Astrocyte (in vitro differentiated cells and primary cell): ENCODE results near the gene UGDH. TPM values are rescaled to one million over a fixed set of nuclear protein-coding genes. Genes with fewer than 3 reads are reported as not detected.

Source experiments
- DNase-seq: peaks from one replicate; pipeline ENCODE4 v3.0.0-alpha.2; 2010; ENCODE audit warnings: low read depth
- FAIRE-seq: peaks from 2 replicates; lab custom pipeline; 2011; peaks lifted over from hg19 to GRCh38; lab: Jason Lieb, UNC
- H2AFZ ChIP-seq: 2 replicates; pipeline ENCODE4 v1.6.0; 2012; ENCODE audit warnings: low read depth, low read length, inconsistent platforms
- H3K27ac ChIP-seq: 2 replicates; pipeline ENCODE4 v1.5.1; 2011; ENCODE audit warnings: low read depth, low read length, inconsistent platforms
- H3K27me3 ChIP-seq: 2 replicates; pipeline ENCODE4 v1.6.0; 2011; ENCODE audit warnings: low read length, inconsistent platforms; ENCODE audit not compliant: insufficient read depth
- H3K36me3 ChIP-seq: 2 replicates; pipeline ENCODE4 v1.5.1; 2011; ENCODE audit warnings: low read length, inconsistent platforms; ENCODE audit not compliant: insufficient read depth
- H3K4me1 ChIP-seq: 2 replicates; pipeline ENCODE4 v1.5.1; 2011; ENCODE audit warnings: low read length, inconsistent platforms; ENCODE audit not compliant: insufficient read depth
- H3K4me2 ChIP-seq: 2 replicates; pipeline ENCODE4 v1.6.0; 2012; ENCODE audit warnings: low read length, inconsistent platforms
- H3K4me3 ChIP-seq: 2 replicates; pipeline ENCODE4 v1.5.1; 2011; ENCODE audit warnings: low read depth, mild to moderate bottlenecking, low read length, inconsistent platforms; ENCODE audit not compliant: insufficient read depth
- H3K79me2 ChIP-seq: 2 replicates; pipeline ENCODE4 v1.6.0; 2012; ENCODE audit warnings: mild to moderate bottlenecking, low read length, inconsistent platforms; ENCODE audit not compliant: insufficient read depth
- H3K9ac ChIP-seq: 2 replicates; pipeline ENCODE4 v1.6.0; 2012; ENCODE audit warnings: mild to moderate bottlenecking, low read length, inconsistent platforms
- H3K9me3 ChIP-seq: 2 replicates; pipeline ENCODE4 v1.5.1; 2012; ENCODE audit warnings: low read depth, mild to moderate bottlenecking, low read length, inconsistent platforms; ENCODE audit not compliant: insufficient read depth
- H4K20me1 ChIP-seq: 2 replicates; pipeline ENCODE4 v1.6.0; 2012; ENCODE audit warnings: low read length, inconsistent platforms; ENCODE audit not compliant: insufficient read depth
- H3K27ac Mint-ChIP-seq: one replicate; pipeline ENCODE4 v1.8.0; 2021; ENCODE audit warnings: mild to moderate bottlenecking, mixed read lengths; ENCODE audit not compliant: unreplicated experiment
- H3K27me3 Mint-ChIP-seq: one replicate; pipeline ENCODE4 v1.8.0; 2021; ENCODE audit warnings: low read depth, mixed read lengths; ENCODE audit not compliant: unreplicated experiment
- H3K36me3 Mint-ChIP-seq: one replicate; pipeline ENCODE4 v1.8.0; 2021; ENCODE audit warnings: low read depth, mixed read lengths; ENCODE audit not compliant: unreplicated experiment
- H3K4me1 Mint-ChIP-seq: one replicate; pipeline ENCODE4 v1.8.0; 2021; ENCODE audit warnings: low read depth, mixed read lengths; ENCODE audit not compliant: unreplicated experiment
- H3K4me3 Mint-ChIP-seq: one replicate; pipeline ENCODE4 v1.8.0; 2021; ENCODE audit warnings: mild to moderate bottlenecking, moderate library complexity, mixed read lengths; ENCODE audit not compliant: unreplicated experiment
- H3K9me3 Mint-ChIP-seq: one replicate; pipeline ENCODE4 v1.8.0; 2021; ENCODE audit warnings: mild to moderate bottlenecking, mixed read lengths; ENCODE audit not compliant: unreplicated experiment
- EZH2 ChIP-seq: IDR thresholded peaks from 2 replicates; pipeline ENCODE4 v1.6.1; 2012; ENCODE audit warnings: mild to moderate bottlenecking, low read length, inconsistent platforms; ENCODE audit not compliant: insufficient read depth
- total RNA-seq: library from RNA; stranded (reverse); gene quantifications from 2 replicates; pipeline ENCODE4 v1.2.1, GENCODE V29; 2021
- TF ChIP-seq, protein P1 (sequence below): IDR thresholded peaks from 2 replicates; pipeline ENCODE4 v1.5.1; 2011; ENCODE audit warnings: low read depth, mild to moderate bottlenecking, inconsistent platforms, low read length, moderate library complexity; ENCODE audit not compliant: insufficient read depth

UGDH gene
- total RNA-seq, 1 donor from 2014 or later, result 114 TPM

DNA sequence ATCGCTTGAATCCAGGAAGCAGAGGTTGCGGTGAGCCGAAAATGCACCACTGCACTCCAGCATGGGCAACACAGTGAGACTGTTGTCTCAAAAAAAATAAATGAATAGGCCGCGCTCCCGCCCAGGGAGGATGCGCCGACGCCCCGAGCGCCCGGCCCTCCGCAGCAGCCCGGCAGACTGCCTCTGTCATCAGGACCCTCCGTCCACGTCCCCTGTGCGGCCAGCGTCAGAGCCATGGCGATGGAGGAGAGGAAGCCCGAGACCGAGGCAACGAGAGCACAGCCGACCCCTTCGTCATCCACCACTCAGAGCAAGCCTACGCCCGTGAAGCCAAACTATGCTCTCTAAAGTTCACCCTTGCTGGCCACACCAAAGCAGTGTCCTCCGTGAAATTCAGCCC is 47.0 kb downstream of the UGDH start:
- DNase-seq (no peak), FAIRE-seq (no peak)
- H3K4me3 Mint-ChIP-seq, result no peak overlapping the region
- H3K27me3 Mint-ChIP-seq, result no peaks in the 10 kb centered on the region
- H3K9me3 Mint-ChIP-seq, result peaks cover 10% of the 10 kb centered on the region
- Histone ChIP-seq H3K79me2 (no peaks in the 10 kb centered on the region), H3K27ac (no peak overlapping the region), H3K36me3 (no peaks in the 10 kb centered on the region), H3K27me3 (no peaks in the 10 kb centered on the region), H3K9me3 (peaks cover 3% of the 10 kb centered on the region), H3K4me2 (no peak overlapping the region), H4K20me1 (no peaks in the 10 kb centered on the region), H2AFZ (no peak overlapping the region), H3K9ac (no peak overlapping the region), H3K4me3 (no peak overlapping the region), H3K4me1 (no peaks in the 10 kb centered on the region)
- peaks cover 6% of the 10 kb centered on the region for H3K36me3 Mint-ChIP-seq
- H3K4me1 Mint-ChIP-seq, result no peaks in the 10 kb centered on the region
- no peak overlapping the region for H3K27ac Mint-ChIP-seq
- TF ChIP-seq, protein P1, sequence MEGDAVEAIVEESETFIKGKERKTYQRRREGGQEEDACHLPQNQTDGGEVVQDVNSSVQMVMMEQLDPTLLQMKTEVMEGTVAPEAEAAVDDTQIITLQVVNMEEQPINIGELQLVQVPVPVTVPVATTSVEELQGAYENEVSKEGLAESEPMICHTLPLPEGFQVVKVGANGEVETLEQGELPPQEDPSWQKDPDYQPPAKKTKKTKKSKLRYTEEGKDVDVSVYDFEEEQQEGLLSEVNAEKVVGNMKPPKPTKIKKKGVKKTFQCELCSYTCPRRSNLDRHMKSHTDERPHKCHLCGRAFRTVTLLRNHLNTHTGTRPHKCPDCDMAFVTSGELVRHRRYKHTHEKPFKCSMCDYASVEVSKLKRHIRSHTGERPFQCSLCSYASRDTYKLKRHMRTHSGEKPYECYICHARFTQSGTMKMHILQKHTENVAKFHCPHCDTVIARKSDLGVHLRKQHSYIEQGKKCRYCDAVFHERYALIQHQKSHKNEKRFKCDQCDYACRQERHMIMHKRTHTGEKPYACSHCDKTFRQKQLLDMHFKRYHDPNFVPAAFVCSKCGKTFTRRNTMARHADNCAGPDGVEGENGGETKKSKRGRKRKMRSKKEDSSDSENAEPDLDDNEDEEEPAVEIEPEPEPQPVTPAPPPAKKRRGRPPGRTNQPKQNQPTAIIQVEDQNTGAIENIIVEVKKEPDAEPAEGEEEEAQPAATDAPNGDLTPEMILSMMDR, result no peak
- TF ChIP-seq EZH2, result no peak

DNA sequence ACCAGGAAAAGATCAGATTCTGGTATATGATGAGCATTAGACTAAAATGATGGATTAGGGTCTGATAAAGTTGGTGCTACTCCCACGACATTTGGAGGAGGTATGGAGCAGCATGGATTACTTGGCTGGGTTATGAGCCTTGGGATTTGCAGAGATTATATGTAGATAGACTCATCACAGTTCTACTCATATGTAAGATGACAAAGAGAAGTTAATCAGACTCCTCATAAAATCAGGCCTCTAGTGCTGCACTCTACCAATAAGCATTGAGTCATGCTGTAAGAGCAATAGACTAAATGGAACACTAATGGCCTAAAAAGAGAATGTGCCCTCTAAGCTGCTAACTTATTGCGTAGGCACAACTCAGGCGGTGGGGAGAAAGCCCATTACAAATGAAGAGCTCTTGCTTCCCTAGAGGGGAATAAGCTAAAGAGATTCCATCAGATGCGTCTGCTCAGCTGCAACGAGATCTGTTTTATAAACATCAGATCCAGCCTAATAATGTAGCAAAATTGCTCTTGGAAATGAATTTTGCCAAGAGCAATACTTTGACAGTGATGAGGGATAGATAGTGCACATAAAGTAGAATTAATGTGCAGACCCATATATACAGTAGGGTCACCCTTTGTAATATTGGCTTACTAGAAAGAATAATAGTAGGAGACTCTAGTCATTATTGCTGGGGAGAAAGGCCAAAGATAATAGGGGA is 50.9 kb downstream of the UGDH start:
- Mint-ChIP-seq H3K4me3 (no peak overlapping the region), H3K36me3 (peaks cover 2% of the 10 kb centered on the region), H3K27me3 (no peaks in the 10 kb centered on the region), H3K4me1 (no peaks in the 10 kb centered on the region), H3K9me3 (no peaks in the 10 kb centered on the region), H3K27ac (no peak overlapping the region)
- H3K27ac ChIP-seq, result no peak overlapping the region
- DNase-seq (no peak), FAIRE-seq (no peak)
- no peak overlapping the region for H2AFZ ChIP-seq
- H3K9ac ChIP-seq, result no peak overlapping the region
- no peak for TF ChIP-seq EZH2
- no peaks in the 10 kb centered on the region for H3K79me2 ChIP-seq
- no peaks in the 10 kb centered on the region for H4K20me1 ChIP-seq
- H3K4me2 ChIP-seq, result no peak overlapping the region
- H3K36me3 ChIP-seq, result peaks cover 4% of the 10 kb centered on the region
- no peaks in the 10 kb centered on the region for H3K9me3 ChIP-seq
- H3K4me1 ChIP-seq, result no peaks in the 10 kb centered on the region
- H3K4me3 ChIP-seq, result no peak overlapping the region
- H3K27me3 ChIP-seq, result no peaks in the 10 kb centered on the region

DNA sequence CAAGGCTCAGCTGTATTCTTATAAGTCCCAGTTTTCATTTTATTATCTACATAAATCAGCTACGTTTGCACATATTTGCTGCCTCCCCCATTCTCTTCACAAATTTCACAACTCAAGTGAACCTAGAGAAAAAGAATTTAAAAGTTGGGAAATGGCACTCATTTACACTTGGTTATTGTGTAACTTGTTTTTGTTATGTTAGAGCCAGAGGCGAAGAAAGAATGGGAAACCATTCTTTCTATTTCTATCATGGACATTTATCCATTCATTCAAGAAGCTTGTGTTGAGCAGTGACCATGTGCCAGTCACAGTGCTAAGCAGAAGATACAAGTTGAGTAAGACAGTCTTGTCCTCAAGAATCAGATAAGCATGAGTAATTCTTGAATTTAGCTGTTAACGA is 54.8 kb downstream of the UGDH start:
- no peaks in the 10 kb centered on the region for H4K20me1 ChIP-seq
- Mint-ChIP-seq H3K36me3 (no peaks in the 10 kb centered on the region), H3K27me3 (no peaks in the 10 kb centered on the region), H3K4me1 (peaks cover 2% of the 10 kb centered on the region), H3K4me3 (no peak overlapping the region), H3K27ac (no peak overlapping the region), H3K9me3 (no peaks in the 10 kb centered on the region)
- H3K4me3 ChIP-seq, result no peak overlapping the region
- no peak overlapping the region for H2AFZ ChIP-seq
- FAIRE-seq (no peak), DNase-seq (no peak)
- H3K79me2 ChIP-seq, result no peaks in the 10 kb centered on the region
- H3K9me3 ChIP-seq, result no peaks in the 10 kb centered on the region
- no peak overlapping the region for H3K4me2 ChIP-seq
- H3K27me3 ChIP-seq, result no peaks in the 10 kb centered on the region
- TF ChIP-seq EZH2, result no peak
- TF ChIP-seq, protein P1, result no peak
- no peaks in the 10 kb centered on the region for H3K4me1 ChIP-seq
- peaks cover 4% of the 10 kb centered on the region for H3K36me3 ChIP-seq
- H3K9ac ChIP-seq, result no peak overlapping the region
- H3K27ac ChIP-seq, result no peak overlapping the region
